GM20000 (cell line): ENCODE data around the gene ARF1.

Source experiments
- DNase-seq: peaks from one replicate; pipeline ENCODE4 v3.0.0; 2012; ENCODE audit warnings: low spot score
- CTCF ChIP-seq: IDR thresholded peaks from 2 replicates; pipeline ENCODE4 v1.5.1; 2012; ENCODE audit warnings: mild to moderate bottlenecking, control low read depth; ENCODE audit errors: extremely low read depth, missing control alignments

ARF1 gene

GRCh38 chr1:228097333-228098081 lies 15.0 kb downstream of the ARF1 start:
- no peak for DNase-seq
- TF ChIP-seq CTCF = no peak

GRCh38 chr1:228098323-228098931 lies 15.9 kb downstream of the ARF1 start:
- TF ChIP-seq CTCF = no peak
- DNase-seq = no peak

DNA sequence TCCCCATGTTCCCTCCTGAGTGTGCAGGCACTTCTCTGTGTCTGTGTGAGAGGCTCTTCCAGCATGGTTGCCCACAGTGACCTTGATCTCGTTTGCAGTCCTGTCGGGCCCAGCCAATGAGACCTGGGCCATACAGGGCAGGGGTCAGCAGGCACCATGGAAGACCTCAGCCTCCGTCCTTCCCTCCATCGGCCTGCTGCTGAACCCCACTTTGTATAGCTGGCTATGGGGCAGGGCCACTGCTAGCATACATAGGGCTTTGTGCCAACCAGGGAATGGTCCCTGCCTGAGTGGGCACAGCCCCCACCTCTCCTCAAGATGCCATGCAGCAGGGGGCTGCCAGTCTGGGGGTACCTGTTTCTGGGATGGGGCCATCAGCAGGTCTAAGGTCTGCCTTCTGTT lies 16.8 kb downstream of the ARF1 start:
- no peak for TF ChIP-seq CTCF
- peak; percentile 2 for DNase-seq

DNA sequence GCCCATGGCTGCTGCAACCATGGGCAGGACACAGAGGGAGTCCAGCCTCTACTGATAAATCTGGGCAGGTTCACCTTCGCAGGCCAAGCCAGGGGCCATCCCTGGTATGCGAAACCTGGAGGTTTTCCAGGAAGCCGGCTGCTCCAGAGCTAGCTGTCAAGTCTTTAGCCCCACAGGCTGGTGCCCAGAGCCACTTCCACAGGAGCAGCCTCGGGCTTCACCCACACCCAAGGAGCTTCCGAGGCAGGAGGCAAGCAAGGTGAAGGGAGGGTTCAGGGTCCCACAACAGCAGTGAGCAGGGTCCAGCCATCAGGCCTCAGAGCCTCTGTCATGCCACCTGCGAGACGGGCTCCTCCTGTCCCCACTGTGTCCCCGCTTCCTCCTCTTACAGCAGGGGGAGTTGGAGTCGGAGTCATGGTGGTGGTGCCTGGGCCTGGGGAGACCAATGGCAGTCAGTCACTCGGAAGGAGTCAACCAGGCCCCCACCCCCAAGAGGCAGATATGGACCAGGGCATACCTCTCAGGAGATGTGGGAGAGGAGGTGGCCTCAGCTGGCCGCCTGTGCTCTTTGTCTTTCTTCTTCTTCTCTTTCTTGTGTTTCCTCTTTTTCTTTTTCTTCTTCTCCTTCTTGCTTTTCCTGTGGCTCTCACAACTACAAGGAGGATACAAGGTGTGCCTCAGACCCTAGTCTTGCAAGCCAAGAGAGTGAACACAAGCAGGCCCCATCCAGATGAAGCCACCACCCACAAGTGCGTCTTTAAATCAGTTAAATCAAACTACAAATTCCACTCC lies 18.5 kb downstream of the ARF1 start:
- no peak for TF ChIP-seq CTCF
- DNase-seq = peak; percentile 10

GRCh38 chr1:228101614-228101993 lies 19.1 kb downstream of the ARF1 start:
- DNase-seq = no peak

GRCh38 chr1:228101994-228102790 lies 19.7 kb downstream of the ARF1 start:
- DNase-seq = peak; percentile 84

More at GRCh38 chr1:228101614-228101993, 19.1 kb downstream of the ARF1 start:
- TF ChIP-seq CTCF = no peak

More at GRCh38 chr1:228101994-228102790, 19.7 kb downstream of the ARF1 start:
- TF ChIP-seq CTCF = peak; percentile 24
